ENCODE data around the gene BCR.

DNA sequence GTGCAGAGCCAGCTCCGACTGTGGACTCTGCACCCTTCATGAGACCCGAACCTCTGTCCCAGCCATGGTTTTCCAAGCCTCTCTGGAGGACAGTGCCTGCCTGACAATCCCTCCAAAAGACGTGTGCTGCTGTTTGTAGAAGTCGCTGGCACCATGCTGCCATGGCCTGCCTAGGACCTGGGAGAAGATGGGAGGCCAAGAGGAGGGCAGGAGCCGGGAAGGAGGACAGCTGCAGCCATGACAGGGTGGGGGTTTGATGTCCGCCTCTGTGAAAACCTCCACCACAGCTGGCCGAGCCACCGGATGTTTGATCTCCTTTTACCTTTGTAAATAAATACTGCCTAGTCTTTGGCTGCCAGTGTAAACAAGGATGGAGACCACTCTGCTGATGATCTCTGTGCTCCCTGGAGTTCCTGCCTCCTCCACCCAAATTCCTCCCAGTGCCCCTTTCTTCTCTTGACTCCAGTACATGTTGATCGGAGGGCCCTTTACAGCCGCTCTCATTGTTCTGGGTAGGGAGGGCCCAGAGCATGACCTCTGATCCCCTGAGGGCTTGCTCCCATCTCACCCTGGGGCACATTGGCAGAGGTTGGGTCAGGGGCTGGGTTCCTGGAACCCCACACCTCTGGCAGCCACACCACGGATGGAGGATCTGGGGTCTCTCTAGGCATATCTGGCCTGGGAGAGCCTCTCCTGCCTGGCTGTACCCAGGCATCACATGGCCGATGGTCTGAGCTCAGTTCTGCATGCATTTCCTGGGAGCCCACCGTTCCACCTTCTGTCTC is 66.9 kb downstream of the BCR start:
- TF ChIP-seq POLR2A (IDR thresholded peaks at IDR 0.05; ENCODE audit: low read length) (no peak), GATA1 (IDR thresholded peaks at IDR 0.05; ENCODE audit: low read depth, low read length) (no peak)
